WI38 (cell line): ENCODE data around the gene GABRQ.

ENCODE experiments used
- H3K4me3 ChIP-seq: 2 replicates; pipeline ENCODE4 v1.5.1; 2011; ENCODE audit warnings: low read depth, mild to moderate bottlenecking, control low read depth, low read length
- CTCF ChIP-seq: IDR thresholded peaks from 2 replicates; pipeline ENCODE4 v1.5.1; 2012; ENCODE audit warnings: low read depth, mild to moderate bottlenecking, control low read depth, low read length

GABRQ gene

GRCh38 chrX:152632445-152633097 is 5.1 kb upstream of the GABRQ start:
- H3K4me3 ChIP-seq: no peak overlapping the region
- TF ChIP-seq CTCF: peak; percentile 85

GRCh38 chrX:152635941-152636340 is 1.8 kb upstream of the GABRQ start:
- TF ChIP-seq CTCF: peak; percentile 61
- H3K4me3 ChIP-seq: no peak overlapping the region

- no peak overlapping the region for H3K4me3 ChIP-seq
- no peak for TF ChIP-seq CTCF
These were observed 779 bp downstream of the GABRQ start for GRCh38 chrX:152638443-152638904.

GRCh38 chrX:152639426-152639825 is 1.7 kb downstream of the GABRQ start:
- no peak for TF ChIP-seq CTCF
- no peak overlapping the region for H3K4me3 ChIP-seq

- no peak overlapping the region for H3K4me3 ChIP-seq
- TF ChIP-seq CTCF: no peak
These were observed 2.5 kb downstream of the GABRQ start for GRCh38 chrX:152640034-152640818.

- no peak for TF ChIP-seq CTCF
- H3K4me3 ChIP-seq: no peak overlapping the region
These were observed 3.7 kb downstream of the GABRQ start for GRCh38 chrX:152641256-152641875.

- TF ChIP-seq CTCF: no peak
- no peak overlapping the region for H3K4me3 ChIP-seq
These were observed 4.3 kb downstream of the GABRQ start for GRCh38 chrX:152641996-152642395.
